GM19035 (cell line): Measurements from ENCODE around the gene SFRP5.

ENCODE experiments used
- ATAC-seq: cut with Tn5 transposase; IDR thresholded peaks from one replicate; pipeline ENCODE4 v1.9.1; 2021; ENCODE audit not compliant: unreplicated experiment

SFRP5 gene, protein sequence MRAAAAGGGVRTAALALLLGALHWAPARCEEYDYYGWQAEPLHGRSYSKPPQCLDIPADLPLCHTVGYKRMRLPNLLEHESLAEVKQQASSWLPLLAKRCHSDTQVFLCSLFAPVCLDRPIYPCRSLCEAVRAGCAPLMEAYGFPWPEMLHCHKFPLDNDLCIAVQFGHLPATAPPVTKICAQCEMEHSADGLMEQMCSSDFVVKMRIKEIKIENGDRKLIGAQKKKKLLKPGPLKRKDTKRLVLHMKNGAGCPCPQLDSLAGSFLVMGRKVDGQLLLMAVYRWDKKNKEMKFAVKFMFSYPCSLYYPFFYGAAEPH

GRCh38 chr10:97771913-97772823 lies at the start of gene SFRP5:
Gene SFRP5 (minus strand): TSS chr10:97771999. CDS start chr10:97771833, 166 bp downstream.
- ATAC-seq = no peak

- ATAC-seq = no peak
Measured at GRCh38 chr10:97820096-97820704, 48.4 kb upstream of the SFRP5 start.

- ATAC-seq = no peak
Measured at GRCh38 chr10:97818572-97818971, 46.8 kb upstream of the SFRP5 start.

DNA sequence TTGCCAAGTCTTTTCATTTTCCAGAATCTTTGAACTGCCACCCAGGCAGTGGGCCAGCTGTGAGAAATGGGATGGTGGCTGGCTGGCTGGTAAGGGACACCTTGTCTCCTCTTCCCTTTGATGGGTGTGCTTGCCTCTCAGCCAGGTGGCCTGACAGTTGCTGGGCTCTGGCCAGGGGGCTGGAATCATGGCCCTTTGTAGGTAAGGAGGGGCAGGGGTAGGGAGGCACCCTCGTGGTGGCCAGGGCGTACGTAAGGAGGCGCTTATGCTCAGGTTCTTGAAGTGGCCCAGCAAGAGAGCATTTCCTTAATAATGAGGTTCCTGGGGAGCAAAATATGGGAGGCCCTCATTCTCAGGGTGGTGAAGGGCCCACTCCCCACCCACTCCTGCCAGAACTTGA lies 44.8 kb upstream of the SFRP5 start:
- no peak for ATAC-seq

GRCh38 chr10:97814996-97815395 lies 43.2 kb upstream of the SFRP5 start:
- ATAC-seq = no peak

DNA sequence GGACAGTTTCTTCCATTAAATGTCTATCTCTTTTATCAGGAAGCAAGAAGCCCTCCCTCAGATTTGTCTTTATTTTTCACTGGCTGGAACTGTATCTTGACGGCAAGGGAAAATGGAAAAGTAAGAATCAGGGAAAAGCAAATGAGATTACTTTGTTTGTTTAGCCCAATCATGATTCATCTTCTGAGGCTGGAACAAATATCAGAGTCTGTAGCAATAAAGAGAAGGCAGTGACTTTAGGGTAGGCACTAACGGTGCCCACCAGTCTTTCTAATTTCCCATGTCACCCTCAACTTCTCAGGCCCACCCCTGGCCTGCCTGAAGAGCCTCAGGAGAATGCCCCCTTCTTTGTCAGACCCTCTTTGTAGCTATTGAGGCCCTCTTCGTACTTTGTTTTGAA lies 41.5 kb upstream of the SFRP5 start:
- ATAC-seq = no peak

GRCh38 chr10:97812696-97813095 lies 40.9 kb upstream of the SFRP5 start:
- ATAC-seq = no peak

DNA sequence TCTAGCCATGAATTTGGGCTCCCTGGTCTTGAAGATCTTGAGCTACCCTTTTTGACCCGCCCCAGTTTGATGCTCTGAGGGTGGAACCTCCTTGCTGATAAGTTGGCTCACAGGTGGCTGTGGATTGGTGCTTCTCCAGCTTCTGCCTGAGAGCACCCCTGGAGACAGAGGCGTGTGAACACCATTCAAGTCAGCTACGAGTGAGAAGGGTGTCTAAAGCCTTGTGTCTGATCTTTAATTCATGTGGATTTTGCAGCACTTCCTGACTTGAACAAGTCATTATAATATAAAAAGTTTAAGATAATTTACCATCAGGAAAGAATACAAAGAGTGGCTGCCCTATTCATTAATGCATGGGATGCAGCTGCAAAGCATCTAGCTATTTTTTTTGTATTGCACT lies 40.2 kb upstream of the SFRP5 start:
- no peak for ATAC-seq

GRCh38 chr10:97810446-97810845 lies 38.6 kb upstream of the SFRP5 start:
- ATAC-seq = no peak

DNA sequence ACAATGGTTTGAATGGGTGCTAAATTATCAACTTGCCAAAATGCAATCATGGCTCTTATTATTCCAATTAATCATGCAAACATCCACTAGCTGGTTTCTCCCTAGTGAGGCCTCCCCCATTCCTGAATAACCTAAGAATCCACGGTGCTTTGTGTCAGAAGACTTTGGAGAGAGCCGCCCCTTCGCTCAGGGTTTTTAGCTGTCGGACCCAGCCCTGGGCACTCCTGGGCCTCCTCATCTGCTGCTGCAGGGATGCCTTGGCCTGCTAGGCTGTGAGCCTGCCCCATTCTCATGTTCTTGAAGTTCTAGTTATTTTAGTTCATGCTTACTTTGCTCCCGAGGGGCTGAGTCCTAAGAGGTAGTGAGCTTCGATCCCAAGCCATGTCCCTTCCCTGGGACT lies 34.1 kb upstream of the SFRP5 start:
- ATAC-seq = no peak

DNA sequence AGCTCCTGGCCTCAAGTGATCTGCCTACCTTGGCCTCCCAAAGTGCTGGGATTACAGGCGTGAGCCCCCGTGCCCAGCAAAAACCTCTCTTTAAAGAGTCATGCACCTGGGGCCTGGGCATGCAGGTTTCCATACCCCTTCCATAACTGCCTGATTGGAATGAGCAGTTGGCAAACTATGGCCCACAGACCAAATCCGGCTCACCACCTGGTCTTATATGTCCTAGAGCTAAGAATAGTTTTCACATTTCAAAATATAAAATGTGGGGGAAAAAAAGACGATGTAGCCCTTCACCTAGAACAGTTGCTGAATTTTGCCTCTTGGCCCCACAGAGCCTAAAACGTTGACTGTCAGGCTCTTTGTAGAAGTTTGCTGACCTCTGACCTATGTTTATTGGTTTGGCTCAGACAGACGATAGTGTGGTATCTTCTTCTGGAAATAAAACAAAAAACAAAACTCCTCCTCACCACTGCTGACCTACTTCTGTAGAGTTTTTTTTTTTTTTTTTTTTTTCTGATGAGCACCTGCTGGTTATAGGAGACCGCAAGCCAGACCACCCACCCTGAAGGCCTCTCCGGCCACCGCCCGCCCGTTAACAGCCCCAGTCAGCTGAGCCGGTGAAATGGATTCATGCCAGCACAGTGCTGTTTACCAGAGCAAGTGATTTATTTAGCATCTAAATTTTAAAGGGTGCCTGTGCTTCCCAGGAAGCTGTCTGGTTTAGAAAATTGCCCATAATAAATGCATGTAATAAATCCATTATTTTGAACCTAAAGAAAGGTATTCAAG lies 33.5 kb upstream of the SFRP5 start:
- no peak for ATAC-seq

DNA sequence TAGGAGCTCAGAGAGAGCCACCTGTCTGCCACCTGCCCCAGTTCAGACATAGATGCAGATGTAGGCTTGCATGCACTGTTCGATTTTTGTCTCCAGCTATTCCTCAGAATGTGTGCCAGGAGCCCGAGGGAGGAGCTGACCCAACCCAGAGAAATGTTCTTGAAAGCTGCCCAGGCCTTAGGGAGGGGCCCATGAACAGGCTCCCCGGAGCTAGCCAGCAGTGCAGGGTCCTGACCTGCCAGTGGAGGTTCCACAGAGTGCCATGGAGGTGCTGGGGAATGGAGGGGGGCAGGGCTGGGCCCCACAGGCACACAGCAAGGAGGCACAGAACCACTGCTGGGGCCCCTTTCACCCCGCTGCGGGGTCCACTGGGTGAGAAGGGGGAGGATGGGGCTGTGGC lies 29.6 kb upstream of the SFRP5 start:
- ATAC-seq = no peak

DNA sequence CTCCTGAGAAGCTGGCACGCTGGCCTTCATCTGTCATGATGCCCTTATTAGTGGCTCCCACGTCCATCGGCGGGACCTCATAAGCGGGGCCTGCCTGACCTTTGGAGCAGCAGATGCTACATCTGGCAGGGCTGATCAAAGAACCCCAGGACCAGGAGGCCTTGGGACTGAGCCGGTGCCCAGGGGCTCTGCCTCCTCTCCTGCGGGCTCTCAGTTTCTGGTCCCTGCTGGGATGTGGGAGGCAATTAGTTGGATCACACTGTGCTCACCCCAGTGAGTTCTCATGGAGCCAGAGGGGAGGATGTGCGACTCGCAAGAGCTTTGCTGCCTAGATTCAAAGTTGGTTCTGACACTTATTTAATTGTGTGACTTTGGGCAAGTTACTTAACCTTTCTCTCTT lies 28.7 kb upstream of the SFRP5 start:
- no peak for ATAC-seq

GRCh38 chr10:97798958-97799610 lies 27.3 kb upstream of the SFRP5 start:
- ATAC-seq = no peak

DNA sequence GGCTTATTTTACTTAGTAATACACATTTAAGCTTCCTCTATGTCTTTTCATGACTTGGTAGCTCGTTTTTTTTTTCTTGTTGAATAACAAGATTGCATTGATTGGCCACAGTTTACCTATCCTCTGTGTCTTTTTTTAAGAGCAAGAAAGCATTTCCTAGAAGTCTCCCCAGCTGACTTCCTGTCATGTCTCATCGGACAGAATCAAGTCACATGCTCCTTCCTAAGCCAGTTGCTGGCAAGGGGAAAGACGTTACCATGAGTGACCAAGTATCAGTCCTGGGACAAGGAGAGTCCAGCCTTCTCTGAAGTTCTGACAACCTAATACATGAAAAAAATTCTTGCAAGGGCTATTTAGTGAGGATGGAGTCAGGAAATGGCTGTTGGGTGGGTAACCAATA lies 24.9 kb upstream of the SFRP5 start:
- ATAC-seq = no peak

DNA sequence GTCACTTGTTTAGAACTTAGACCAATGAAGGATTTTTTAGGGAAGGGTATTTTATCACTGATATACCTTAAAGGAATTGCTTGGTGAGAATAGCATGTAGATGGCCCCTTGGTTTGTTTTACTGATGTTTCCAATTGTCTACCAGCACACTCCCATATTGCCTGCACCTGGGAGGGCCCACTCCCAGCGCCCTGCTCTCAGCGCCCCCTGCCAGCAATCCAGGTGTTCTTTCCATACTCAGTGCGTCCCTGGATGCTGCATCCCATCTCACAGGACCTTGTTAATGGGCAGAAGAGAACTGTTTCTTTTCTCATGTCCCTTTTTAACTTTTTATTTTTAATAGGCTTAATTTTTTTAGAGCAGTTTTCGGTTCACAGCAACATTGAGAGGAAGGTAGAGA lies 24.1 kb upstream of the SFRP5 start:
- no peak for ATAC-seq

- no peak for ATAC-seq
Measured at GRCh38 chr10:97791824-97792721, 20.3 kb upstream of the SFRP5 start.

DNA sequence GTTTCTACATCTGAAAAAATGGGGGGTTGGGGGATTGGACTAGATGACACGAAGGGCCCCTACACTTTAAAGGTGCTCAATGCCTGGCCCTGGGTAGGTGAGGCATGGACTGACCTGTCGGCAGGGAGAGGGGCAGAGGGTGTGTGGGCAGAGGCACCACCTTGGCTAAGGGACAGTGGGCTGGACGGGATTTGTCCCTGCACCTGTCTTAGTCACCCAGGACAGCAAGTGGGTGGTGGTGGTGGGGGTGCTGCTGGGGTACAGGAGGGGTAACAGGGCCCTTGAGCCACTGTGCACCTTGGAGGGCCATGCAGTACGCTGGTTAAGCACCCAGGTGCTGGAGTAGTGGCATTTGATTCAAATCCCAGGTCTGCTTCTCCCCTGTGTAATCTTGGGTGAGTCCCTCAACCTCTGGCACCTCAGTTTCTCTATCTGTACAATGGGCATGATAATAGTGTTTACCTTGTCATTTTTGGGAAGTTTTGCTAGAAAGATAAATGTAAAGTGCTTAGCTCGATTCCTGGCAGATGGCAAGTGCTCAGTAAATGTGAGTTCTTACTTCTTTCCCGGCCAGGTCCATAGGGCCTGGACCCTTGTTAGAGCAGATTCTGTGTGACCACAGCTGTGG lies 18.1 kb upstream of the SFRP5 start:
- ATAC-seq = no peak
